Kasumi-1 (cell line): ENCODE measurements around the gene FANCE.
"Not testable (repeated sequence)": the region's sequence is repeated elsewhere in the genome, so short reads cannot be mapped to it uniquely, and the experiment has no call there.

Experiments used
- DNase-seq, 2 experiments: peaks; one replicate each; lab custom pipeline; 2025; lab: John Stamatoyannopoulos, UW

FANCE gene

GRCh38 chr6:35432702-35433101 lies 19.4 kb upstream of the FANCE start:
- not testable (repeated sequence) for DNase-seq

- no peak for DNase-seq
Measured at GRCh38 chr6:35435074-35435837, 16.9 kb upstream of the FANCE start.

- no peak for DNase-seq
Measured at GRCh38 chr6:35436071-35436857, 15.9 kb upstream of the FANCE start.

- DNase-seq = not testable (repeated sequence)
Measured at GRCh38 chr6:35438378-35439065, 13.6 kb upstream of the FANCE start.

GRCh38 chr6:35439308-35439707 lies 12.8 kb upstream of the FANCE start:
- no peak for DNase-seq

GRCh38 chr6:35441205-35441604 lies 10.9 kb upstream of the FANCE start:
- no peak for DNase-seq

- DNase-seq = no peak
Measured at GRCh38 chr6:35441642-35442041, 10.5 kb upstream of the FANCE start.

- DNase-seq = no peak
Measured at GRCh38 chr6:35442693-35443092, 9.4 kb upstream of the FANCE start.

- no peak for DNase-seq
Measured at GRCh38 chr6:35443341-35444030, 8.7 kb upstream of the FANCE start.

- DNase-seq = no peak
Measured at GRCh38 chr6:35445691-35446090, 6.4 kb upstream of the FANCE start.

- no peak for DNase-seq
Measured at GRCh38 chr6:35448191-35448590, 3.9 kb upstream of the FANCE start.

GRCh38 chr6:35449287-35449881 lies 2.8 kb upstream of the FANCE start:
- DNase-seq = peak; percentile 88 to 94

GRCh38 chr6:35451354-35452182 lies 570 bp upstream of the FANCE start:
- no peak for DNase-seq

- DNase-seq = no peak
Measured at GRCh38 chr6:35453236-35453635, 1.1 kb downstream of the FANCE start.

- no peak for DNase-seq
Measured at GRCh38 chr6:35454391-35455110, 2.4 kb downstream of the FANCE start.

GRCh38 chr6:35457907-35458306 lies 5.8 kb downstream of the FANCE start:
- no peak for DNase-seq

GRCh38 chr6:35461270-35461669 lies 9.1 kb downstream of the FANCE start:
- DNase-seq = no peak

- DNase-seq = no peak
Measured at GRCh38 chr6:35463292-35463691, 11.2 kb downstream of the FANCE start.

GRCh38 chr6:35465646-35466045 lies 13.5 kb downstream of the FANCE start:
- DNase-seq = no peak
